Chondrocyte (in vitro differentiated cells): ENCODE measurements around the gene SSRP1. TPM values are rescaled to one million over a fixed set of nuclear protein-coding genes. Genes with fewer than 3 reads are reported as not detected.
"Not testable (repeated sequence)": the region's sequence is repeated elsewhere in the genome, so short reads cannot be mapped to it uniquely, and the experiment has no call there.

Source experiments
- DNase-seq: peaks from one replicate; pipeline ENCODE4 v3.0.0; 2021; ENCODE audit warnings: mixed read lengths, low spot score
- H3K27ac Mint-ChIP-seq: one replicate; pipeline ENCODE4 v1.8.0; 2021; ENCODE audit warnings: mild to moderate bottlenecking, moderate library complexity, mixed read lengths; ENCODE audit not compliant: unreplicated experiment
- H3K27me3 Mint-ChIP-seq: 2 replicates; pipeline ENCODE4 v1.8.0; 2021; ENCODE audit warnings: low read depth, mixed read lengths
- H3K36me3 Mint-ChIP-seq: 2 replicates; pipeline ENCODE4 v1.8.0; 2021; ENCODE audit warnings: low read depth, mixed read lengths
- H3K4me1 Mint-ChIP-seq: 2 replicates; pipeline ENCODE4 v1.8.0; 2021; ENCODE audit warnings: low read depth, mild to moderate bottlenecking, mixed read lengths
- H3K4me3 Mint-ChIP-seq: one replicate; pipeline ENCODE4 v1.8.0; 2021; ENCODE audit warnings: mild to moderate bottlenecking, moderate library complexity, mixed read lengths; ENCODE audit not compliant: unreplicated experiment
- H3K9me3 Mint-ChIP-seq: 2 replicates; pipeline ENCODE4 v1.8.0; 2021; ENCODE audit warnings: low read depth, mixed read lengths
- CTCF ChIP-seq: fragments of 200-600 bp; sonication (generic); IDR thresholded peaks from 2 replicates; pipeline ENCODE4 v1.5.0; 2021; ENCODE audit warnings: antibody characterized with exemption, mild to moderate bottlenecking, moderate library complexity
- total RNA-seq: library from RNA; stranded (reverse); gene quantifications from 3 replicates; pipeline ENCODE4 v1.2.1, GENCODE V29; 2021

Gene SSRP1
- total RNA-seq, 1 donor from 2014 or later: 58.8 TPM

GRCh38 chr11:57361926-57362325 is 26.2 kb upstream of the SSRP1 start:
- TF ChIP-seq CTCF: no peak
- Mint-ChIP-seq H3K36me3 (no peaks in the 10 kb centered on the region), H3K27me3 (peaks cover 41% of the 10 kb centered on the region), H3K4me3 (no peak overlapping the region), H3K9me3 (no peaks in the 10 kb centered on the region), H3K4me1 (peaks cover 4% of the 10 kb centered on the region), H3K27ac (no peak overlapping the region)
- DNase-seq: no peak

- H3K27ac Mint-ChIP-seq, DNase-seq, H3K4me1 Mint-ChIP-seq, H3K4me3 Mint-ChIP-seq, H3K9me3 Mint-ChIP-seq, H3K36me3 Mint-ChIP-seq: not testable (repeated sequence)
- peaks cover 37% of the 10 kb centered on the region for H3K27me3 Mint-ChIP-seq
These were observed 25.7 kb upstream of the SSRP1 start for GRCh38 chr11:57361420-57361819.

- Mint-ChIP-seq H3K4me1 (peaks cover 4% of the 10 kb centered on the region), H3K9me3 (no peaks in the 10 kb centered on the region), H3K36me3 (no peaks in the 10 kb centered on the region), H3K27ac (no peak overlapping the region), H3K27me3 (peaks cover 33% of the 10 kb centered on the region), H3K4me3 (no peak overlapping the region)
- no peak for DNase-seq
- TF ChIP-seq CTCF: no peak
These were observed 25.3 kb upstream of the SSRP1 start for GRCh38 chr11:57360991-57361390.

- H3K27ac Mint-ChIP-seq: no peak overlapping the region
- peaks cover 28% of the 10 kb centered on the region for H3K27me3 Mint-ChIP-seq
- DNase-seq: no peak
- no peaks in the 10 kb centered on the region for H3K9me3 Mint-ChIP-seq
- no peak overlapping the region for H3K4me3 Mint-ChIP-seq
- no peaks in the 10 kb centered on the region for H3K36me3 Mint-ChIP-seq
- TF ChIP-seq CTCF: no peak
- peaks cover 4% of the 10 kb centered on the region for H3K4me1 Mint-ChIP-seq
These were observed 24.4 kb upstream of the SSRP1 start for GRCh38 chr11:57359896-57360690.

- TF ChIP-seq CTCF: no peak
- no peak for DNase-seq
- no peaks in the 10 kb centered on the region for H3K9me3 Mint-ChIP-seq
- H3K4me1 Mint-ChIP-seq: peaks cover 4% of the 10 kb centered on the region
- no peak overlapping the region for H3K4me3 Mint-ChIP-seq
- no peaks in the 10 kb centered on the region for H3K36me3 Mint-ChIP-seq
- no peak overlapping the region for H3K27ac Mint-ChIP-seq
- H3K27me3 Mint-ChIP-seq: peaks cover 26% of the 10 kb centered on the region
These were observed 23.7 kb upstream of the SSRP1 start for GRCh38 chr11:57359396-57359795.

GRCh38 chr11:57358991-57359390 is 23.3 kb upstream of the SSRP1 start:
- no peak overlapping the region for H3K27ac Mint-ChIP-seq
- DNase-seq: no peak

More at GRCh38 chr11:57358991-57359390, 23.3 kb upstream of the SSRP1 start:
- no peak overlapping the region for H3K4me3 Mint-ChIP-seq
- no peak for TF ChIP-seq CTCF
- H3K9me3 Mint-ChIP-seq: no peaks in the 10 kb centered on the region
- H3K4me1 Mint-ChIP-seq: peaks cover 4% of the 10 kb centered on the region
- peaks cover 23% of the 10 kb centered on the region for H3K27me3 Mint-ChIP-seq
- H3K36me3 Mint-ChIP-seq: no peaks in the 10 kb centered on the region
